Muscle of arm (tissue), 14 donors: ENCODE data around the gene MC5R. TPM values are rescaled to one million over a fixed set of nuclear protein-coding genes. Genes with fewer than 3 reads are reported as not detected.

Experiments used
- DNase-seq: peaks from one replicate; pipeline ENCODE4 v3.0.0-alpha.2; 2013
- long read RNA-seq, 11 donors: transcript quantifications; one replicate each; lab custom pipeline, GENCODE V29; 2026
- polyA plus RNA-seq, 12 donors: library from polyadenylated mRNA; unstranded; fragments of 120-200 nt; gene quantifications; one replicate each; pipeline ENCODE4 v1.2.1, GENCODE V29; 2013; ENCODE audit not compliant: insufficient read length in 12 of 12

MC5R gene
- polyA plus RNA-seq, result 1 to 10 TPM in 8 of 12 donors, under 1 TPM in 2, not detected in 2; 0.95 to 8.5 (median 3.0) TPM
- long read RNA-seq, donor 1, result 0 reads
- long read RNA-seq, donor 2, partial matches to known transcripts, result 0 of 3 reads
- long read RNA-seq, donor 2, other reads (novel, unspliced or antisense), result 0 of 3 reads
- long read RNA-seq, donor 3, result 0 reads
- long read RNA-seq, donor 4, partial matches to known transcripts, result 0 of 1 reads
- long read RNA-seq, donor 4, other reads (novel, unspliced or antisense), result 0 of 1 reads
- long read RNA-seq, donor 5, partial matches to known transcripts, result 0 of 1 reads
- long read RNA-seq, donor 5, other reads (novel, unspliced or antisense), result 0 of 1 reads
- long read RNA-seq, donor 6, partial matches to known transcripts, result 0 of 2 reads
- long read RNA-seq, donor 6, other reads (novel, unspliced or antisense), result 0 of 2 reads
- long read RNA-seq, donor 7, partial matches to known transcripts, result 0 of 1 reads
- long read RNA-seq, donor 7, other reads (novel, unspliced or antisense), result 0 of 1 reads
- long read RNA-seq, donor 8, result 0 reads
- long read RNA-seq, donor 9, result 0 reads
- long read RNA-seq, donor 10, partial matches to known transcripts, result 0 of 3 reads
- long read RNA-seq, donor 10, other reads (novel, unspliced or antisense), result 0 of 3 reads
- long read RNA-seq, donor 11, result 0 reads

GRCh38 chr18:13823707-13824395 is at the start of gene MC5R:
Gene MC5R, plus strand, starts transcription at chr18:13824149. Its CDS starts 1,617 bp downstream, at chr18:13825766.
- DNase-seq, result peak; percentile 42

- DNase-seq, result no peak
Observed at GRCh38 chr18:13775058-13775457, 48.9 kb upstream of the MC5R start.

GRCh38 chr18:13791181-13791580 is 32.8 kb upstream of the MC5R start:
- DNase-seq, result no peak

GRCh38 chr18:13793819-13794218 is 30.1 kb upstream of the MC5R start:
- no peak for DNase-seq

GRCh38 chr18:13796515-13796914 is 27.4 kb upstream of the MC5R start:
- DNase-seq, result no peak

GRCh38 chr18:13797157-13797611 is 26.8 kb upstream of the MC5R start:
- DNase-seq, result no peak

GRCh38 chr18:13799396-13799795 is 24.6 kb upstream of the MC5R start:
- DNase-seq, result no peak

GRCh38 chr18:13800505-13801259 is 23.3 kb upstream of the MC5R start:
- DNase-seq, result peak; percentile 64

GRCh38 chr18:13801260-13801601 is 22.7 kb upstream of the MC5R start:
- DNase-seq, result no peak

GRCh38 chr18:13804305-13804704 is 19.6 kb upstream of the MC5R start:
- DNase-seq, result no peak

- DNase-seq, result no peak
Observed at GRCh38 chr18:13808294-13809042, 15.5 kb upstream of the MC5R start.

- no peak for DNase-seq
Observed at GRCh38 chr18:13809043-13809430, 14.9 kb upstream of the MC5R start.

GRCh38 chr18:13809531-13810255 is 14.3 kb upstream of the MC5R start:
- DNase-seq, result no peak

- no peak for DNase-seq
Observed at GRCh38 chr18:13810950-13811485, 12.9 kb upstream of the MC5R start.

GRCh38 chr18:13811993-13812392 is 12.0 kb upstream of the MC5R start:
- DNase-seq, result no peak

- DNase-seq, result peak; percentile 30
Observed at GRCh38 chr18:13813271-13813849, 10.6 kb upstream of the MC5R start.

- DNase-seq, result no peak
Observed at GRCh38 chr18:13826209-13826608, 2.3 kb downstream of the MC5R start.

GRCh38 chr18:13831864-13832508 is 8.0 kb downstream of the MC5R start:
- DNase-seq, result no peak

GRCh38 chr18:13834496-13835015 is 10.6 kb downstream of the MC5R start:
- DNase-seq, result no peak
